ENCODE data around the gene MVB12B.
A peak's percentile ranks its signal among the peaks of the same experiment; 100 is the strongest.

MVB12B gene

GRCh38 chr9:126500600-126501382 lies 174.2 kb downstream of the MVB12B start:
- H3K27me3 ChIP-seq (ENCODE audit: insufficient read depth, insufficient read length) = peaks cover 18% of the 10 kb centered on the region
- no peak overlapping the region for H3K4me3 ChIP-seq (ENCODE audit: insufficient read length, low read depth)
- no peaks in the 10 kb centered on the region for H3K36me3 ChIP-seq (ENCODE audit: insufficient read depth, insufficient read length, low read length)
- no peaks in the 10 kb centered on the region for H3K9me3 ChIP-seq (ENCODE audit: insufficient read depth, low read length)
- TF ChIP-seq YY1 (IDR thresholded peaks at IDR 0.05; ENCODE audit: insufficient read depth, insufficient read length) (no peak), ZNF274 (IDR thresholded peaks at IDR 0.05; ENCODE audit: low read depth, low read length) (no peak), SUZ12 (IDR thresholded peaks at IDR 0.05; ENCODE audit: extremely low read depth, insufficient read depth, insufficient read length) (no peak)
- H3K9ac ChIP-seq (ENCODE audit: insufficient read length, low read depth) = peak overlapping the region; percentile 53
- peaks cover 21% of the 10 kb centered on the region for H3K4me1 ChIP-seq (ENCODE audit: insufficient read depth, insufficient read length)
- peak; percentile 88 for DNase-seq (ENCODE audit: low read depth, low spot score)

- H3K36me3 ChIP-seq (ENCODE audit: insufficient read depth, insufficient read length, low read length) = no peaks in the 10 kb centered on the region
- H3K9me3 ChIP-seq (ENCODE audit: insufficient read depth, low read length) = no peaks in the 10 kb centered on the region
- TF ChIP-seq ZNF274 (IDR thresholded peaks at IDR 0.05; ENCODE audit: low read depth, low read length) (no peak), YY1 (IDR thresholded peaks at IDR 0.05; ENCODE audit: insufficient read depth, insufficient read length) (no peak), SUZ12 (IDR thresholded peaks at IDR 0.05; ENCODE audit: extremely low read depth, insufficient read depth, insufficient read length) (no peak)
- no peak for DNase-seq (ENCODE audit: low read depth, low spot score)
- H3K27me3 ChIP-seq (ENCODE audit: insufficient read depth, insufficient read length) = peaks cover 18% of the 10 kb centered on the region
- peak overlapping the region; percentile 53 for H3K9ac ChIP-seq (ENCODE audit: insufficient read length, low read depth)
- H3K4me1 ChIP-seq (ENCODE audit: insufficient read depth, insufficient read length) = peaks cover 21% of the 10 kb centered on the region
- no peak overlapping the region for H3K4me3 ChIP-seq (ENCODE audit: insufficient read length, low read depth)
These were observed 175.0 kb downstream of the MVB12B start for GRCh38 chr9:126501383-126502331.

GRCh38 chr9:126502417-126503332 lies 176.0 kb downstream of the MVB12B start:
- no peaks in the 10 kb centered on the region for H3K9me3 ChIP-seq (ENCODE audit: insufficient read depth, low read length)
- H3K9ac ChIP-seq (ENCODE audit: insufficient read length, low read depth) = peak overlapping the region; percentile 36
- peaks cover 26% of the 10 kb centered on the region for H3K4me1 ChIP-seq (ENCODE audit: insufficient read depth, insufficient read length)
- no peaks in the 10 kb centered on the region for H3K36me3 ChIP-seq (ENCODE audit: insufficient read depth, insufficient read length, low read length)
- H3K4me3 ChIP-seq (ENCODE audit: insufficient read length, low read depth) = no peak overlapping the region
- peaks cover 18% of the 10 kb centered on the region for H3K27me3 ChIP-seq (ENCODE audit: insufficient read depth, insufficient read length)
- TF ChIP-seq ZNF274 (IDR thresholded peaks at IDR 0.05; ENCODE audit: low read depth, low read length) (no peak), SUZ12 (IDR thresholded peaks at IDR 0.05; ENCODE audit: extremely low read depth, insufficient read depth, insufficient read length) (no peak), YY1 (IDR thresholded peaks at IDR 0.05; ENCODE audit: insufficient read depth, insufficient read length) (no peak)
- no peak for DNase-seq (ENCODE audit: low read depth, low spot score)

GRCh38 chr9:126503333-126504085 lies 176.9 kb downstream of the MVB12B start:
- no peak for DNase-seq (ENCODE audit: low read depth, low spot score)
- Histone ChIP-seq H3K4me1 (ENCODE audit: insufficient read depth, insufficient read length) (peaks cover 20% of the 10 kb centered on the region), H3K9ac (ENCODE audit: insufficient read length, low read depth) (no peak overlapping the region), H3K9me3 (ENCODE audit: insufficient read depth, low read length) (no peaks in the 10 kb centered on the region), H3K4me3 (ENCODE audit: insufficient read length, low read depth) (no peak overlapping the region), H3K36me3 (ENCODE audit: insufficient read depth, insufficient read length, low read length) (no peaks in the 10 kb centered on the region), H3K27me3 (ENCODE audit: insufficient read depth, insufficient read length) (peaks cover 18% of the 10 kb centered on the region)
- no peak for TF ChIP-seq SUZ12 (IDR thresholded peaks at IDR 0.05; ENCODE audit: extremely low read depth, insufficient read depth, insufficient read length)
- no peak for TF ChIP-seq YY1 (IDR thresholded peaks at IDR 0.05; ENCODE audit: insufficient read depth, insufficient read length)
- TF ChIP-seq ZNF274 (IDR thresholded peaks at IDR 0.05; ENCODE audit: low read depth, low read length) = no peak

GRCh38 chr9:126504086-126504976 lies 177.7 kb downstream of the MVB12B start:
- H3K9ac ChIP-seq (ENCODE audit: insufficient read length, low read depth) = no peak overlapping the region
- peaks cover 18% of the 10 kb centered on the region for H3K27me3 ChIP-seq (ENCODE audit: insufficient read depth, insufficient read length)

More at GRCh38 chr9:126504086-126504976, 177.7 kb downstream of the MVB12B start:
- TF ChIP-seq YY1 (IDR thresholded peaks at IDR 0.05; ENCODE audit: insufficient read depth, insufficient read length) (no peak), ZNF274 (IDR thresholded peaks at IDR 0.05; ENCODE audit: low read depth, low read length) (no peak), SUZ12 (IDR thresholded peaks at IDR 0.05; ENCODE audit: extremely low read depth, insufficient read depth, insufficient read length) (no peak)
- no peak for DNase-seq (ENCODE audit: low read depth, low spot score)
- Histone ChIP-seq H3K9me3 (ENCODE audit: insufficient read depth, low read length) (no peaks in the 10 kb centered on the region), H3K36me3 (ENCODE audit: insufficient read depth, insufficient read length, low read length) (no peaks in the 10 kb centered on the region), H3K4me3 (ENCODE audit: insufficient read length, low read depth) (no peak overlapping the region), H3K4me1 (ENCODE audit: insufficient read depth, insufficient read length) (peaks cover 20% of the 10 kb centered on the region)
